CD4-positive, alpha-beta T cell treated with Interleukin-4 for 1 hour (primary cell): ENCODE results near the gene EYS.
"Not testable (repeated sequence)": the region's sequence is repeated elsewhere in the genome, so short reads cannot be mapped to it uniquely, and the experiment has no call there.

Experiments used
- DNase-seq, 2 donors: peaks; one replicate each; pipeline ENCODE4 v3.0.0-alpha.2; 2020 to 2022

Gene EYS

GRCh38 chr6:63800386-63800785 is 1906.6 kb downstream of the EYS start:
- DNase-seq: not testable (repeated sequence)

GRCh38 chr6:63799813-63800212 is 1907.2 kb downstream of the EYS start:
- DNase-seq: no peak

- no peak for DNase-seq
Measured at GRCh38 chr6:63799313-63799712, 1907.7 kb downstream of the EYS start.

GRCh38 chr6:63798378-63798777 is 1908.6 kb downstream of the EYS start:
- no peak for DNase-seq

- DNase-seq: no peak
Measured at GRCh38 chr6:63797721-63798120, 1909.3 kb downstream of the EYS start.

GRCh38 chr6:63795826-63796225 is 1911.2 kb downstream of the EYS start:
- DNase-seq: no peak

- DNase-seq: no peak
Measured at GRCh38 chr6:63795006-63795405, 1912.0 kb downstream of the EYS start.

GRCh38 chr6:63793465-63794137 is 1913.4 kb downstream of the EYS start:
- DNase-seq: no peak

GRCh38 chr6:63792736-63793464 is 1914.1 kb downstream of the EYS start:
- DNase-seq: no peak

- DNase-seq: no peak
Measured at GRCh38 chr6:63790334-63790733, 1916.7 kb downstream of the EYS start.

- DNase-seq: no peak
Measured at GRCh38 chr6:63789699-63790098, 1917.3 kb downstream of the EYS start.

- no peak for DNase-seq
Measured at GRCh38 chr6:63788569-63788968, 1918.5 kb downstream of the EYS start.

- DNase-seq: no peak
Measured at GRCh38 chr6:63787021-63787420, 1920.0 kb downstream of the EYS start.

- no peak for DNase-seq
Measured at GRCh38 chr6:63785006-63785405, 1922.0 kb downstream of the EYS start.

GRCh38 chr6:63783096-63783495 is 1923.9 kb downstream of the EYS start:
- no peak for DNase-seq

- DNase-seq: no peak
Measured at GRCh38 chr6:63774961-63775360, 1932.1 kb downstream of the EYS start.

- no peak for DNase-seq
Measured at GRCh38 chr6:63773200-63773599, 1933.8 kb downstream of the EYS start.

GRCh38 chr6:63765828-63766227 is 1941.2 kb downstream of the EYS start:
- DNase-seq: no peak

GRCh38 chr6:63764318-63764916 is 1942.6 kb downstream of the EYS start:
- peak in 1 of 2 donors; percentile 62 for DNase-seq

- no peak for DNase-seq
Measured at GRCh38 chr6:63760199-63760598, 1946.8 kb downstream of the EYS start.

GRCh38 chr6:63759605-63760105 is 1947.4 kb downstream of the EYS start:
- no peak for DNase-seq

GRCh38 chr6:63757826-63758225 is 1949.2 kb downstream of the EYS start:
- DNase-seq: no peak

- not testable (repeated sequence) for DNase-seq
Measured at GRCh38 chr6:63757275-63757674, 1949.8 kb downstream of the EYS start.

- no peak for DNase-seq
Measured at GRCh38 chr6:63750400-63750799, 1956.6 kb downstream of the EYS start.
